Measurements from ENCODE around the gene MUC20.

- no peak for TF ChIP-seq MAX (IDR thresholded peaks at IDR 0.05; ENCODE audit: low read depth, low read length)
- TF ChIP-seq CTCF (IDR thresholded peaks at IDR 0.05; ENCODE audit: low read depth, low read length), result no peak
- no peak for TF ChIP-seq POLR2A (IDR thresholded peaks at IDR 0.05; ENCODE audit: extremely low read depth, insufficient read length)
These were observed 41.8 kb downstream of the MUC20 start for GRCh38 chr3:195762611-195763010.

Measured in NB4 (cell line).